ENCODE results near the gene MAST2.

Gene MAST2

DNA sequence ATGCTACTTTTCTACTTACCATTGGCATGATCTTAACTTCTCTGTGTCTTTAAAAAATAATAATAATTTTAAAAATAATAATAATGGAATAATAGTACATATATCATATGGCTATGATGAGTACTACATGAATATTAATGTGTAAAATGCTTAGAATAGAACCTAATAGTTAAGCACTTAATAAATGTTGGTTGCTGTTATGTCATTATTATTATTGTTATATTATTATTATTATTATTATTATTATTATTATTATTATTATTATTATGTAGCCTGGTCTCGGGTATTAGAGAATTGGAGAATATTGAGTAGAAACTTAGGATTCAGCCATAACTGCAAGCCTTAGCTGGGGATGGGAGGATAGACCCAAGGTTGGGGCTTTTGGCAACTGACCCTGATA lies 108.2 kb downstream of the MAST2 start:
- no peaks in the 10 kb centered on the region for H3K27me3 ChIP-seq (ENCODE audit: control insufficient read depth in 2 of 2, insufficient read depth in 2 of 2, low read length in 2 of 2)
- no peaks in the 10 kb centered on the region for H3K9me3 ChIP-seq (ENCODE audit: control insufficient read depth in 2 of 2, low read length in 2 of 2)
- H3K9ac ChIP-seq (ENCODE audit: low read depth in 1 of 2, low read length in 2 of 2): no peak overlapping the region
- no peak overlapping the region for H3K4me3 ChIP-seq (ENCODE audit: low read length in 2 of 2)
- no peaks in the 10 kb centered on the region for H3K36me3 ChIP-seq (ENCODE audit: control insufficient read depth in 2 of 2, insufficient read depth in 2 of 2, low read length in 2 of 2)
- peak overlapping the region; percentile 90 to 94 for H3K27ac ChIP-seq (ENCODE audit: low read depth in 2 of 2, low read length in 2 of 2)
- peaks cover 5 to 25% of the 10 kb centered on the region in 2 donors for H3K4me1 ChIP-seq (ENCODE audit: control insufficient read depth in 2 of 2, insufficient read depth in 2 of 2, low read length in 2 of 2)

DNA sequence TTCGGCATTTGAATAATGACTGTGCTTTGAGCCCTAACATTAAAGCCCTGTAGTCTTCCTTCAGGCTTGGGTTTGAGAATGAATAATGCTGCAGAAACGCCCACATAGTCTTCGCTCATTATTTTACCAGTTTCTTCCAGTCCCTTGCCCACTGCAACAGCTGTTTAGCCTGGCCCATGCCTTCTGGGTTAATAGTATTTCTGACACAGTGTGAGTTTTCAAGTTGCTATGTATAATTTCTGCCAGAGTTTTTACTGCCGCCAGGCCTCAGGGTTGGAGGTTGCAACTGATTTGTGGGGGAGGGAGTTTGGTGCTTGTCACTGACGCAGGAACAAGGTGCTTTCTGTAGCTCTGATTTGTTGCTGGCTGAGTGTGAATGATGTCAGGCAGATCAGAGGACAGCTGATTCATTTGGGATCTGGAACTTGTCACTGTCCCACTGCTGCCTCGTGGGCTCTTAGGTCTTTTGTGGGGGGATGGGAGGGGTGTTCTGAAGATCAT lies 109.8 kb downstream of the MAST2 start:
- Histone ChIP-seq H3K4me1 (ENCODE audit: control insufficient read depth in 2 of 2, insufficient read depth in 2 of 2, low read length in 2 of 2) (peaks cover 5 to 25% of the 10 kb centered on the region in 2 donors), H3K27ac (ENCODE audit: low read depth in 2 of 2, low read length in 2 of 2) (peak overlapping the region; percentile 90 to 94), H3K9ac (ENCODE audit: low read depth in 1 of 2, low read length in 2 of 2) (peak overlapping the region; percentile 52 to 74), H3K36me3 (ENCODE audit: control insufficient read depth in 2 of 2, insufficient read depth in 2 of 2, low read length in 2 of 2) (peaks cover 3 to 11% of the 10 kb centered on the region in 2 donors), H3K4me3 (ENCODE audit: low read length in 2 of 2) (peak overlapping the region; percentile 64 to 67), H3K9me3 (ENCODE audit: control insufficient read depth in 2 of 2, low read length in 2 of 2) (no peaks in the 10 kb centered on the region), H3K27me3 (ENCODE audit: control insufficient read depth in 2 of 2, insufficient read depth in 2 of 2, low read length in 2 of 2) (no peaks in the 10 kb centered on the region)

DNA sequence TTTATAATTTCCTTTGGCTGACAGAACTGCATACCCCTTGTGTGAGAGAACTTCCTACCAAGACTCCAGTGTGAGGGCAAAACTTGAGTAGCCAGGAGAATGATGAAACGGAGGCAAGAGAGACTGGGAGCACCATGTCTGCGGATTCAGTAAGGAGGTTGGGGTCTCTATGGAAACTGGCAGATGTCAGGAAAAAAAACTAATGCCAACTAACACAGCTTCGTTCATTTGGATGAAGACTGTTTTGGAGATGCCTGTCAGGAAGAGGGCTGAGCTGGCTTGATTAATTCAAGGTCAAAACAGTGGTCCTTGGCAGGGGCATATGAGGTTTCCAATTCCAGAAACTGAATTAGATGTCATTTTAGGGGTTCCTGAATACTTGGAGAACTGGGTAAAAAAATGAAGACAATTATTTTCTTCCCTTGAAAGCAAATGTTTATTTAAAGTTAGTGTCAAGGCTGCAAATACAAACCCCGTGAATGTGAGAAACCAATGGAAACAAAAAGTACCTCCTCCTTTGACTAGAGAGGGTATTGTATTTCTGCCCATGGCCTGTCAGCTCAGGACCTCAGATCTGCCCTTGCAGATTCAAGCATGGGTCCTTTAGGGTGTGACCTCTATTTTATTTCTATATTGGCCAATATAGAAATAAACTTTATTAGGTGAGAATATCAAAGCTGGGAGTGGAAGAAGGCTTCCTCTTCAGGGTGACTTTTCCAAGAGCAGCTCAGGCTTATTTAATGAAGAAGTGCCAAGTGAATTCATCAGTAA lies 110.5 kb downstream of the MAST2 start:
- Histone ChIP-seq H3K9ac (ENCODE audit: low read depth in 1 of 2, low read length in 2 of 2) (peak overlapping the region; percentile 60 to 74), H3K36me3 (ENCODE audit: control insufficient read depth in 2 of 2, insufficient read depth in 2 of 2, low read length in 2 of 2) (peaks cover 3 to 11% of the 10 kb centered on the region in 2 donors), H3K4me1 (ENCODE audit: control insufficient read depth in 2 of 2, insufficient read depth in 2 of 2, low read length in 2 of 2) (peaks cover 5 to 24% of the 10 kb centered on the region in 2 donors), H3K27ac (ENCODE audit: low read depth in 2 of 2, low read length in 2 of 2) (peak overlapping the region; percentile 90 to 94), H3K4me3 (ENCODE audit: low read length in 2 of 2) (peak overlapping the region; percentile 64 to 67), H3K27me3 (ENCODE audit: control insufficient read depth in 2 of 2, insufficient read depth in 2 of 2, low read length in 2 of 2) (no peaks in the 10 kb centered on the region), H3K9me3 (ENCODE audit: control insufficient read depth in 2 of 2, low read length in 2 of 2) (no peaks in the 10 kb centered on the region)

DNA sequence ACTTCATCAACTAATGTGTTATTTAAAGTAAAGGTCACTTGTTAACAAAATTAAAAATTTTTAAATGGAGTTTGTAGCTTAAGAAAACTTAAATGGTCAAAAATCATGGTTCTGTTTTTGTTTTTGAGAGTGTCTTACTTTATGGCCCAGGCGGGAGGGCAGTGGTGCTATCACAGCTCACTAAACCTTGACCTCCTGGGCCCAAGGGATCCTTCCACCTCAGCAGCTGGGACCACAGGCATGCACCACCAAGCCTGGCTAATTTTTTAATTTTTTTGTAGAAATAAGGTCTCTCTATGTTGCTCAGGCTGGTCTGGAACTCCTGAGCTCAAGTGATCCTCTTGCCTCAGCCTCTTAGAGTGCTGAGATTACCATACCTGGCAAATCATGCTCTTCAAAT lies 111.4 kb downstream of the MAST2 start:
- Histone ChIP-seq H3K36me3 (ENCODE audit: control insufficient read depth in 2 of 2, insufficient read depth in 2 of 2, low read length in 2 of 2) (peaks cover 3 to 11% of the 10 kb centered on the region in 2 donors), H3K9ac (ENCODE audit: low read depth in 1 of 2, low read length in 2 of 2) (peak overlapping the region; percentile 60 to 74), H3K9me3 (ENCODE audit: control insufficient read depth in 2 of 2, low read length in 2 of 2) (no peaks in the 10 kb centered on the region), H3K4me3 (ENCODE audit: low read length in 2 of 2) (peak overlapping the region; percentile 44 to 67), H3K4me1 (ENCODE audit: control insufficient read depth in 2 of 2, insufficient read depth in 2 of 2, low read length in 2 of 2) (peaks cover 5 to 22% of the 10 kb centered on the region in 2 donors), H3K27me3 (ENCODE audit: control insufficient read depth in 2 of 2, insufficient read depth in 2 of 2, low read length in 2 of 2) (no peaks in the 10 kb centered on the region), H3K27ac (ENCODE audit: low read depth in 2 of 2, low read length in 2 of 2) (peak overlapping the region; percentile 90 to 94)

GRCh38 chr1:45922374-45922773 lies 119.0 kb downstream of the MAST2 start:
- H3K4me3 ChIP-seq (ENCODE audit: low read length in 2 of 2): no peak overlapping the region

DNA sequence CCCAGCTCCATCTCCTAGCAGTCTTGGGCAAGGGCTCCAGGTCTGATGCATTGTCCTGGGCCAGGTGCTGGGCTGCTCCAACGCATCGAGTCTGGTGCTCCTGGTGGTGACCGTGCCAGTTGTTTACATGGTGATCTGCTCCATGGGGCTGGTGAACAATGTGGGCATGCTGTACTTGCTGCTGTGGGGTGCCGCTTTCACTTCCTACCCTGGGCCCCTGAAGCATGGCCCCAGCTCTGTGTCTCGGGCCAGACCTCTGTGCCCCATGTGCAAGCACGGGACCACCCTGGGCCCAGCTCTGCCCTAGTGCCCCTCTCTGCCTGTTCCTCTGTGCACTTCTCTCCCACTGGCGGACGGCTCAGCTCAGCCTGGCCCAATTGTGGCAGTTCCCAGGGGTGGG lies 119.4 kb downstream of the MAST2 start:
- H3K27me3 ChIP-seq (ENCODE audit: control insufficient read depth in 2 of 2, insufficient read depth in 2 of 2, low read length in 2 of 2): no peaks in the 10 kb centered on the region
- peaks cover 4 to 7% of the 10 kb centered on the region in 2 donors for H3K36me3 ChIP-seq (ENCODE audit: control insufficient read depth in 2 of 2, insufficient read depth in 2 of 2, low read length in 2 of 2)
- H3K9ac ChIP-seq (ENCODE audit: low read depth in 1 of 2, low read length in 2 of 2): no peak overlapping the region
- no peak overlapping the region for H3K4me3 ChIP-seq (ENCODE audit: low read length in 2 of 2)
- H3K27ac ChIP-seq (ENCODE audit: low read depth in 2 of 2, low read length in 2 of 2): no peak overlapping the region
- H3K4me1 ChIP-seq (ENCODE audit: control insufficient read depth in 2 of 2, insufficient read depth in 2 of 2, low read length in 2 of 2): peaks cover 3 to 6% of the 10 kb centered on the region in 2 donors
- H3K9me3 ChIP-seq (ENCODE audit: control insufficient read depth in 2 of 2, low read length in 2 of 2): no peaks in the 10 kb centered on the region

More at GRCh38 chr1:45922374-45922773, 119.0 kb downstream of the MAST2 start:
- H3K9me3 ChIP-seq (ENCODE audit: control insufficient read depth in 2 of 2, low read length in 2 of 2): no peaks in the 10 kb centered on the region
- H3K27me3 ChIP-seq (ENCODE audit: control insufficient read depth in 2 of 2, insufficient read depth in 2 of 2, low read length in 2 of 2): no peaks in the 10 kb centered on the region
- peaks cover 3 to 6% of the 10 kb centered on the region in 2 donors for H3K4me1 ChIP-seq (ENCODE audit: control insufficient read depth in 2 of 2, insufficient read depth in 2 of 2, low read length in 2 of 2)
- H3K9ac ChIP-seq (ENCODE audit: low read depth in 1 of 2, low read length in 2 of 2): no peak overlapping the region
- H3K36me3 ChIP-seq (ENCODE audit: control insufficient read depth in 2 of 2, insufficient read depth in 2 of 2, low read length in 2 of 2): peaks cover 7 to 8% of the 10 kb centered on the region in 2 donors
- no peak overlapping the region for H3K27ac ChIP-seq (ENCODE audit: low read depth in 2 of 2, low read length in 2 of 2)

DNA sequence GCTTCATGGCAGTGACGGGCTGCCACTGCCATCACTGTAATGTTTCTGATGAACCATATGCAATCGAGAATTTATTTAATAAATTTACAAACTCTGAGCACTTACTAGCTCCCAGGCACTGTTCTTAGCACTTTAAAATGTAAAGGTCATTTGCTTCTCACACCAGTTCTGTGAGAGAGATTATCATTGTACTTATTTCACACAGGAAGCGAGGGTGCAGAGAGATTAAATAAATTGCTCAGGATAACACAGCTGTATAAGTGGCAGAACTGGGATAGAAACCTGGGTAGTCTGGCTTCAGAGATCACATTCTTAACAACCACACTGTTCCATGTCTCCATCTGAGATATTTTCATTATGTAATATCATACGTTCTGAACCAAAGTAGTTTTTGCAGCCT lies 119.9 kb downstream of the MAST2 start:
- Histone ChIP-seq H3K4me3 (ENCODE audit: low read length in 2 of 2) (no peak overlapping the region), H3K9ac (ENCODE audit: low read depth in 1 of 2, low read length in 2 of 2) (no peak overlapping the region), H3K27ac (ENCODE audit: low read depth in 2 of 2, low read length in 2 of 2) (no peak overlapping the region), H3K27me3 (ENCODE audit: control insufficient read depth in 2 of 2, insufficient read depth in 2 of 2, low read length in 2 of 2) (no peaks in the 10 kb centered on the region), H3K4me1 (ENCODE audit: control insufficient read depth in 2 of 2, insufficient read depth in 2 of 2, low read length in 2 of 2) (peaks cover 3 to 6% of the 10 kb centered on the region in 2 donors), H3K36me3 (ENCODE audit: control insufficient read depth in 2 of 2, insufficient read depth in 2 of 2, low read length in 2 of 2) (peaks cover 0 to 7% of the 10 kb centered on the region in 2 donors), H3K9me3 (ENCODE audit: control insufficient read depth in 2 of 2, low read length in 2 of 2) (no peaks in the 10 kb centered on the region)

DNA sequence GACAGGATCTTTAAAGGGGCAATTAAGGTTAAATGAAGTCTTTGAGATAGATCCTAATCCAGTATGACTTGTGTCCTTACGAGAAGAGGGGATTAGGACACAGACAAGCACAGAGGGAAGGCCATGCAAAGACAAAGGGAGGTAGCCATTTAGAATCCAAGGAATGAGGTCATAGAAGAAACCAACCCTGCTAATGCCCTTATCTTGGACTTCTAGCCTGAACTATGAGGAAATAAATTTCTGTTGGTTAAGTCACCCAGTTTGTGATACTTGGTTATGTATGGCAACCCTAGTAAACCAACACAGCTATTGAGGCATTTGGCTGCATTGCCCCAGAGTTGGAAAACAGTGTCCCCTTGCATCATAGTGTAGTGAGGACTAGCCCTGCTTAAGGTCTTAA lies 121.3 kb downstream of the MAST2 start:
- no peaks in the 10 kb centered on the region for H3K9me3 ChIP-seq (ENCODE audit: control insufficient read depth in 2 of 2, low read length in 2 of 2)
- no peaks in the 10 kb centered on the region for H3K27me3 ChIP-seq (ENCODE audit: control insufficient read depth in 2 of 2, insufficient read depth in 2 of 2, low read length in 2 of 2)
- peaks cover 3 to 6% of the 10 kb centered on the region in 2 donors for H3K4me1 ChIP-seq (ENCODE audit: control insufficient read depth in 2 of 2, insufficient read depth in 2 of 2, low read length in 2 of 2)
- H3K36me3 ChIP-seq (ENCODE audit: control insufficient read depth in 2 of 2, insufficient read depth in 2 of 2, low read length in 2 of 2): peaks cover 0 to 7% of the 10 kb centered on the region in 2 donors
- no peak overlapping the region for H3K9ac ChIP-seq (ENCODE audit: low read depth in 1 of 2, low read length in 2 of 2)
- H3K27ac ChIP-seq (ENCODE audit: low read depth in 2 of 2, low read length in 2 of 2): peak overlapping the region; percentile 13 to 62
- no peak overlapping the region for H3K4me3 ChIP-seq (ENCODE audit: low read length in 2 of 2)

- Histone ChIP-seq H3K9me3 (ENCODE audit: control insufficient read depth in 2 of 2, low read length in 2 of 2) (no peaks in the 10 kb centered on the region), H3K27me3 (ENCODE audit: control insufficient read depth in 2 of 2, insufficient read depth in 2 of 2, low read length in 2 of 2) (no peaks in the 10 kb centered on the region), H3K36me3 (ENCODE audit: control insufficient read depth in 2 of 2, insufficient read depth in 2 of 2, low read length in 2 of 2) (peaks cover 0 to 5% of the 10 kb centered on the region in 2 donors), H3K9ac (ENCODE audit: low read depth in 1 of 2, low read length in 2 of 2) (no peak overlapping the region), H3K4me1 (ENCODE audit: control insufficient read depth in 2 of 2, insufficient read depth in 2 of 2, low read length in 2 of 2) (peaks cover 3 to 6% of the 10 kb centered on the region in 2 donors), H3K4me3 (ENCODE audit: low read length in 2 of 2) (no peak overlapping the region), H3K27ac (ENCODE audit: low read depth in 2 of 2, low read length in 2 of 2) (peak overlapping the region in 1 of 2 donors; percentile 62)
Observed at GRCh38 chr1:45925728-45926287, 122.4 kb downstream of the MAST2 start.

DNA sequence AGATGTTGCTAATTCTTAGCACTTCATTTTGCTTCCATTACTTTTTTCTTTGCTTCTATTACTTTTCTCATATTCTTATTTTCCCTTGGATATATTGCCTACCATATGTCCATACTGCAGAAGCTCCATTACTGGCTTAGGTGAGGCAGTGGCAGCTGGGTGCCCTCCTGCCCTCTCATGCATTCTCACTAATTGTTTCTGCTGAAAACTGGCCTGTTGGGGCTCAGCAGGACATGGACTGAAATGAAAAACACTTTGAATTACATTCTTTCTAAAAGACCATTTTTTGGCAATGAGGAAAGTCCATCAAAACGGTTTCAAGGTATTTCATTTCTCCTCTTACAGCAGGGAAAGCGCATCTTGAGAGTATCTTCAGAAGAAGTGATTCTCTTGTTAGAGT lies 122.9 kb downstream of the MAST2 start:
- H3K36me3 ChIP-seq (ENCODE audit: control insufficient read depth in 2 of 2, insufficient read depth in 2 of 2, low read length in 2 of 2): peaks cover 0 to 5% of the 10 kb centered on the region in 2 donors
- H3K9me3 ChIP-seq (ENCODE audit: control insufficient read depth in 2 of 2, low read length in 2 of 2): no peaks in the 10 kb centered on the region
- H3K27ac ChIP-seq (ENCODE audit: low read depth in 2 of 2, low read length in 2 of 2): no peak overlapping the region
- no peak overlapping the region for H3K9ac ChIP-seq (ENCODE audit: low read depth in 1 of 2, low read length in 2 of 2)
- no peak overlapping the region for H3K4me3 ChIP-seq (ENCODE audit: low read length in 2 of 2)
- H3K27me3 ChIP-seq (ENCODE audit: control insufficient read depth in 2 of 2, insufficient read depth in 2 of 2, low read length in 2 of 2): no peaks in the 10 kb centered on the region
- peaks cover 3 to 6% of the 10 kb centered on the region in 2 donors for H3K4me1 ChIP-seq (ENCODE audit: control insufficient read depth in 2 of 2, insufficient read depth in 2 of 2, low read length in 2 of 2)

Data from mucosa of rectum (tissue), 2 donors.